D721Med (cell line): ENCODE measurements around the gene ZFYVE27.

Experiments
- DNase-seq: peaks from one replicate; pipeline ENCODE4 v3.0.0; 2011; ENCODE audit warnings: low spot score; ENCODE audit not compliant: insufficient read length
- FAIRE-seq: peaks from 2 replicates; lab custom pipeline; 2011; peaks lifted over from hg19 to GRCh38; lab: Jason Lieb, UNC
- TF ChIP-seq, protein P1 (sequence below): IDR thresholded peaks from 2 replicates; pipeline ENCODE4 v1.5.1; 2012; ENCODE audit warnings: mild to moderate bottlenecking, control low read depth; ENCODE audit not compliant: insufficient read depth; ENCODE audit errors: missing control alignments

Gene ZFYVE27

GRCh38 chr10:97771913-97772823 is 35.2 kb downstream of the ZFYVE27 start, which contains the start of gene SFRP5:
Gene SFRP5 (minus strand): TSS chr10:97771999. CDS start chr10:97771833, 166 bp downstream.
- TF ChIP-seq, protein P1, sequence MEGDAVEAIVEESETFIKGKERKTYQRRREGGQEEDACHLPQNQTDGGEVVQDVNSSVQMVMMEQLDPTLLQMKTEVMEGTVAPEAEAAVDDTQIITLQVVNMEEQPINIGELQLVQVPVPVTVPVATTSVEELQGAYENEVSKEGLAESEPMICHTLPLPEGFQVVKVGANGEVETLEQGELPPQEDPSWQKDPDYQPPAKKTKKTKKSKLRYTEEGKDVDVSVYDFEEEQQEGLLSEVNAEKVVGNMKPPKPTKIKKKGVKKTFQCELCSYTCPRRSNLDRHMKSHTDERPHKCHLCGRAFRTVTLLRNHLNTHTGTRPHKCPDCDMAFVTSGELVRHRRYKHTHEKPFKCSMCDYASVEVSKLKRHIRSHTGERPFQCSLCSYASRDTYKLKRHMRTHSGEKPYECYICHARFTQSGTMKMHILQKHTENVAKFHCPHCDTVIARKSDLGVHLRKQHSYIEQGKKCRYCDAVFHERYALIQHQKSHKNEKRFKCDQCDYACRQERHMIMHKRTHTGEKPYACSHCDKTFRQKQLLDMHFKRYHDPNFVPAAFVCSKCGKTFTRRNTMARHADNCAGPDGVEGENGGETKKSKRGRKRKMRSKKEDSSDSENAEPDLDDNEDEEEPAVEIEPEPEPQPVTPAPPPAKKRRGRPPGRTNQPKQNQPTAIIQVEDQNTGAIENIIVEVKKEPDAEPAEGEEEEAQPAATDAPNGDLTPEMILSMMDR: no peak
- no peak for DNase-seq
- FAIRE-seq: no peak

DNA sequence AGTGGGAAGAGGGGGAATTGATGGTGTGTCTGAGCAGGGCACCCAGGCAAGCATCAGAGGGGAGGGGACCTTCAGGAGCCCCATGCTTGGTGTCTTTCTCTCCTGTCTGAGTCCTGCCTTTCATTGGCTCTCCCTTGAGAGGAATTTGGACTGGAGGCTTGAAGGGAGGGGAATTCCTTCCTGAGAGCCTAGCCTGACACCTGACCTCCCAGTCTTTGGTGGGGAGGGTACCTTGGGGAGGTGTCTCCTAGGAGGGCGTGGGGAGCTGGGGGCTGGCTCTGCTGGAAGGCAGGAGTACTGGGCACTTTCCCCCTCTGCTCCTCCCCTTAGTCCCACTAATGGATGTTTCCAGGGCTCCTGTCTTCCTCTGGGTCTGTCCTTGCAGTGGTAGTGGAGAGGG is 36.2 kb downstream of the ZFYVE27 start:
- TF ChIP-seq, protein P1: no peak
- DNase-seq (no peak), FAIRE-seq (no peak)

GRCh38 chr10:97774811-97775294 is 37.9 kb downstream of the ZFYVE27 start:
- no peak for DNase-seq
- FAIRE-seq: no peak
- TF ChIP-seq, protein P1: no peak

GRCh38 chr10:97777143-97777542 is 40.2 kb downstream of the ZFYVE27 start:
- no peak for FAIRE-seq

DNA sequence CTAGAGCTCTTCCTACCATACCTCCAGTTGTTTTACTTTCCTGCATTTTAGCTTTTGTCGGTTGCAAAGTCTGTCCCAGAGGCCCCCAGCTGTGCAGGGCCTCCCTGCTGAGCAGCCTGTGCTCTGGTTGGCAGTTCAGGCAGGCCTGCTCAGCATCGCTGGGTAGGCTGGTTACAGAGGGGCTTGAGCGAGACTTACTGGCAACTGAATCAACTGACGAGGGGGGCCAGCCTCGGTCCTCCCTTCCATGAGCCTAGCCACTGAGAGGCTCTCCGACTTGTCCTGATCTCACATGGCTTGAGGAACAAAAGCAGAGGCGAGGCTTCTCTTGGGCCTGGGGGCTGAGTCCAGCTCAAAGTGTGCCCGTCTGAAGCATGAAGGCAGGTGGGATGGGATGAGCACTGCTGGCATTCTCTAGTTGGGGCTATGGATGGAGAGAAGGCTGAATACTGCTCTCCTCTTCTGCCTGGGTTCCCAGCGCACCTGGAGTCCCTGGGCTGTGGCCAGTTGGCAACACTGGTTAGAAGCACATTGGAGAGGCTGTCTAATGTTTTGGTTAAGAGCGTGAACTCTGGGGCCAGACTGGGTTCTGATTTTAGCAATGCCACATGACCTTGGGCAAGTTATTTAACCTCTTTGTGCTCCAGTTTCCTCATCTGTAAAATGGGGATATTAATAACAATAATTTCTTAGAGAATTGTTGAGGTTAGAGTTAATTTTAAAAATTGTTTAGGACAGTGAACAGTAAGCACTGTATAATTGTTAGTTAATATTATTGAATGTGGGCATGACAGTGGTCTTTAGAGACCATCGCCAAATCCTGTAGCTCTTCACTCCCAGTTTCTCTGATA is 41.7 kb downstream of the ZFYVE27 start:
- TF ChIP-seq, protein P1: no peak
- FAIRE-seq: no peak
- no peak for DNase-seq

More at GRCh38 chr10:97777143-97777542, 40.2 kb downstream of the ZFYVE27 start:
- DNase-seq: no peak
- TF ChIP-seq, protein P1: no peak

DNA sequence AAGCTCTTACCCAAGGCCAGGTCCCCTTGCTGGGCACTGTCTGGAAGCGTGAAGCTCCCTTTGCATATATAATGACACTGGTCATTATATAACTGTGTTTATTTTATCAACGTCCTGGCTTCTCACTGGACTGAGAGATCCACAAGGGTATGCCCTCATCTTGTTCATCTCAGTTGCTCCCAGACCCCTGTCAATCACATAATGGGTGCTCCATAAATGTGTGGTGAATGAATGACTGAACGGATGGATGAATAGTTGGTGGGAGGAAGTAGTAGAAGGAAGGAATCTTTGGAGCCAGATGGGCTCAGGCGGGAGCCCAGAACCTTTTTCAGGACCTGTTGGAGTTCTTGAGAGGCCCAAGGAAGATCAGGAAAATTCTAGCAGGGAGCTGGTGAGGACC is 42.6 kb downstream of the ZFYVE27 start:
- FAIRE-seq: no peak
- TF ChIP-seq, protein P1: no peak
- no peak for DNase-seq
